ENCODE data around the gene NCOA6.

DNA sequence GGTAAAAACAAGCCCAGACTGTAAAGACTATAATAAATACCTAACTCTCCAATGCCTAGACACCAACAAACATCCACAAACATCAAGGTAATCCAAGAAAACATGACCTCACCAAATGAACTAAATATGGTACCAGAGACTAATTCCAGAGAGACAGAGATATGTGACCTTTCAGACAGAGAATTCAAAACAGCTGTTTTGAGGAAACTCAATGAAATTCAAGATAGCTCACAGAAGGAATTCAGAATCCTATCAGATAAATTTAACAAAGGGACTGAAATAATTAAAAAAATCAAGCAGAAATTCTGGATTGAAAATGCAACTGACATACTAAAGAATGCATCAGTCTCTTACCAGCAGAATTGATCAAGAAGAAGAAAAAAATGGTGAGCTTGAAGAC is 26.6 kb downstream of the NCOA6 start:
- TF ChIP-seq, protein P1, sequence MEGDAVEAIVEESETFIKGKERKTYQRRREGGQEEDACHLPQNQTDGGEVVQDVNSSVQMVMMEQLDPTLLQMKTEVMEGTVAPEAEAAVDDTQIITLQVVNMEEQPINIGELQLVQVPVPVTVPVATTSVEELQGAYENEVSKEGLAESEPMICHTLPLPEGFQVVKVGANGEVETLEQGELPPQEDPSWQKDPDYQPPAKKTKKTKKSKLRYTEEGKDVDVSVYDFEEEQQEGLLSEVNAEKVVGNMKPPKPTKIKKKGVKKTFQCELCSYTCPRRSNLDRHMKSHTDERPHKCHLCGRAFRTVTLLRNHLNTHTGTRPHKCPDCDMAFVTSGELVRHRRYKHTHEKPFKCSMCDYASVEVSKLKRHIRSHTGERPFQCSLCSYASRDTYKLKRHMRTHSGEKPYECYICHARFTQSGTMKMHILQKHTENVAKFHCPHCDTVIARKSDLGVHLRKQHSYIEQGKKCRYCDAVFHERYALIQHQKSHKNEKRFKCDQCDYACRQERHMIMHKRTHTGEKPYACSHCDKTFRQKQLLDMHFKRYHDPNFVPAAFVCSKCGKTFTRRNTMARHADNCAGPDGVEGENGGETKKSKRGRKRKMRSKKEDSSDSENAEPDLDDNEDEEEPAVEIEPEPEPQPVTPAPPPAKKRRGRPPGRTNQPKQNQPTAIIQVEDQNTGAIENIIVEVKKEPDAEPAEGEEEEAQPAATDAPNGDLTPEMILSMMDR (IDR thresholded peaks at IDR 0.05; ENCODE audit: insufficient read depth, low read depth, low read length): no peak
- TF ChIP-seq EZH2 (IDR thresholded peaks at IDR 0.05; ENCODE audit: insufficient read depth, low read length): no peak
